NCI-H748 (cell line): ENCODE data around the gene PITPNM1.
"Not testable (repeated sequence)": the region's sequence is repeated elsewhere in the genome, so short reads cannot be mapped to it uniquely, and the experiment has no call there.

Experiments
- DNase-seq: peaks from one replicate; lab custom pipeline; 2025; ENCODE audit not compliant: unreplicated experiment; lab: John Stamatoyannopoulos, UW

The PITPNM1 gene

DNA sequence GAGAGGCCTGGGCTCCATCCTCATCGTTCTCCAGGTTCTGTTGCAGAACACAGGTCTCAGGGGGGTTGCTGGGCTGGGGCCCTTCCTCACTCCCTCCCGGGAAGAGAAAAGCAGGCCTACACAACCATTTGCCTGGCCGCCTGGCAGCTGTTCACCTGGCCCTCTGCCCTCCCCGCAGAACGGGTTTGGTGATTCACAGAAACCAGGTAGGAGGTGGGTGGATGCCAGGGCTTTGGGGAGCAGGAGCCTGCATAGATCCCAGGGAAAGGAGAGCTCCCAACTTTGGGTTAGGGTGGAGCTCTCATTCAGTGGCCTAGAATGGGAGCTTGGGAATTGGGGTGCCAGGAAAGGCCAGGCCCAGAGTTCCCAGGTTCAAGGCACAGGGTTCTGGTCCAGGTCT is 37.1 kb downstream of the PITPNM1 start:
- peak; percentile 25 for DNase-seq

DNA sequence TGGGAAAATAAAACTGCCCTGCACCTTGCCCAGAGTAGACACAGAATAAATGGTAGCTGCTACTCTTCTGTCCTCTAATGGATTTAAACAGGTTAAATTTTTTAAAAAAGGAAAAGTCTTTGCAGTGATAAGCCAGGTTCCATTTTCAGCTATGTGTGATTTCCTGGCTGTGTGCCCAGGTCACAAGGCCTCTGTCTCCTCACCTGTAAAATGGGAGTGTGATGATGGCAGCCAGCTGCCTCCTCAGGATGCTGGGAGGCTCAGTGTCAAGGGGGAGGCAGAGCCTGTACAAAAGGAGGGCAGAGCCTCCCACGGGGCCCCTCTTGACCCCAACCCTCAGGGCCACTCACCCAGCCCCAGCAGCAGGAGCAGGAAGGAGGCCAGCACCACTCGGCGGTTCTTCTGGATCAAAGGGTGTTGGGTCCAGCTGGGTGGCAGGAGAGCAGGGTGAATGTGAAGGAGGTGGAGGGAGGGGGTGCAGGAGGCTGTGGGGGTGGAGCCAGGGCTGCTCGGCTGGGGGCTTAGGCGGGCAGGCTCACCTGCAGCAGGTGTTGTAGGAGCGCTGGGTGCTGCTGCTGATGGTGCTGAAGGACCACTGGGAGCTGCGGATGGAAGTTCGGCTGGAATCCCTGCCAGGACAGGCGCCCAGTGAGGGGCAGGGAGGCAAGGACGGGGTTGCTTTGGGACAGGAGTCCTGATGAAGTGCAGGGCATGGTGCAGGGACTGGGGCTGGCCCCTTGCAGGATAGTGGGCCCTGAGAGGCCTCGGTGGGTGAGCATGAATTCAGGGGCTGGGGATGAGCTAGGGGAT is 38.0 kb downstream of the PITPNM1 start:
- DNase-seq = no peak

DNA sequence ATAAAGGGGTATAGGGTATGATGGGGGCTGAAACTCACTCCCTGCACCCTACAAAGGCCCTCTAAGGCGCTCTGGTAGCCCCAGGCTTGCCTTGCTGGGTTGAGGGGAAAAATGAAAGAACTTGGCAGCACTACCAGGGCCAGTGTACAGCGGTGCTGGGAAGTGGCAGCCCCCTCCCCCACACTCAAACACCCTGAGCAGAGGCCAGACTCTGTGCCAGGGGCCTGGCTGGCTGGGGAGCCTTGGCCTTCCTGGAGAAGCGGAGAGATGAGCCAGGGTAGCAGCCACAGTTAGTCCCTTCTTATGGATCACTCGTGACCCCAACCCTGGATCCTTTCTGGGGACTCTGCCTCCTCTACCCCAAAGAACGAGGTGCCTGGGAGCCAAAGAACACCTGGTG is 38.8 kb downstream of the PITPNM1 start:
- no peak for DNase-seq

DNA sequence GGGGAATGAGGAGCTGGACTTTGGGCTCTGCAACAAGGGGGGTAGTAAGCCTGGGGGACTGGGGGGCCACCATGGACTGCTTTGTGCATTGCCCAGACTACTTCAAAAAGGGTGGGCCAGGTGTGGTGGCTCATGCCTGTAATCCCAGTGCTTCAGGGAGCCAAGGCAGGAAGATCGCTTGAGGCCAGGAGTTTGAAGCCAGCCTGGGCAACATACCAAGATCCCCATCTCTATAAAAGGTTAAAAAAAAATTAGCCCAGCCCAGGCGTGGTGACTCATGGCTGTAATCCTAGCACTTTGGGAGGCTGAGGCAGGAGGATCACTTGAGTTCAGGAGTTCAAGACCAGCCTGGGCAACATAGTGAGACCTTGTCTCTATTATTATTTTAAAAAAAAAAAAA is 39.6 kb downstream of the PITPNM1 start:
- not testable (repeated sequence) for DNase-seq

DNA sequence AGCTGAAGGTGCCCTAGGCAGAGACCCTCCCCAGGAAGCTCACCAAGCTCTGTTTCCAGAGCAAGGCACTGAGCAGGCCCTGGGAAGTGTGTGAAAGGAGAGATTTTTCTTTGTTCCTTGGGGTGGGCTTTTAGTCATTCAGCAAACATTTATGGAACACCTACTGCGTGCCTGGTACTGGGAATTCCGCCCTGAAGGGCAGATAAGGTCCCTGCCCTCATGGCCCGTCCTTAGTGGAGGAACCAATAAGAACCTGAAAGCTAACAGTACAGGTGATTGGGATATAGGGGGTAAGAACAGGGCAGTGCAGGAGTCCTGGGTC is 40.0 kb downstream of the PITPNM1 start:
- peak; percentile 35 for DNase-seq

DNA sequence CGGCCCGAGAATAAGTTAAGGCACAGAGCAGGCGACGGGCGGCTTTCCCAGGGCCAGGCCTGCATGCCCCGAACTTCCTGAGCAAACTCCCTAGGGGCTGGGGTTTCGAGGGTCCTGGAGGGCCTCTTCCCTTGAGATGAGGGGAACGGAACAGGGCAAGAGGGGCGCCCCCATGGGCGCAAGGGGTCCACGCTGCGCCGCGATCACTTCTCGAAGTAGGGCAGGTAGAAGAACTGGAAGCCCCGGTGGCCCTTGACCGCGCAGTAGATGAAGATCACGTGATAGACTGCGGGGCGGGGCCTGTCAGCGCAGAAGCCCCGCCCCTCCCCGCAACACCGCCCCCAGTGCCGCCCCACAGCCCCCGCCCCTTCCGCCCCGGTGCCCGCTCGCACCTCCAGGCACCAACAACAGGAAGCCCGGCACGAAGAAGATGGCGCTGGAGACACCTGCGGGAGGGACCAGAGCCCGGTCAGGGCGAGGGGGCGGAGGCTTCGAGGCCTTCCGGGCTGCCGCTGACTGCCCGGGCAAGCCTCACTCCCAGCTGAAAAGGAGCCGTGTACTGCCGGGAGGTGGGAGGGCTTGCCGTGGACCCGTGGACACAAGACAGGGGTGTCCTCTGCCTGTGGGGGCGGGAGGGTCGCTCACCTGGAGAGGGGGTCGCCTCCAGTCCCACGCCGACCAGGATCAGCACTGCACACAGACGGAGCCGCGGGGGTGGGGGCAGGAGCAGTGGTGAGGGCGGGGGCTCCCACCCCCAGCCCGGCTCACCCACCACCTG is 40.6 kb downstream of the PITPNM1 start:
- peak; percentile 90 for DNase-seq

DNA sequence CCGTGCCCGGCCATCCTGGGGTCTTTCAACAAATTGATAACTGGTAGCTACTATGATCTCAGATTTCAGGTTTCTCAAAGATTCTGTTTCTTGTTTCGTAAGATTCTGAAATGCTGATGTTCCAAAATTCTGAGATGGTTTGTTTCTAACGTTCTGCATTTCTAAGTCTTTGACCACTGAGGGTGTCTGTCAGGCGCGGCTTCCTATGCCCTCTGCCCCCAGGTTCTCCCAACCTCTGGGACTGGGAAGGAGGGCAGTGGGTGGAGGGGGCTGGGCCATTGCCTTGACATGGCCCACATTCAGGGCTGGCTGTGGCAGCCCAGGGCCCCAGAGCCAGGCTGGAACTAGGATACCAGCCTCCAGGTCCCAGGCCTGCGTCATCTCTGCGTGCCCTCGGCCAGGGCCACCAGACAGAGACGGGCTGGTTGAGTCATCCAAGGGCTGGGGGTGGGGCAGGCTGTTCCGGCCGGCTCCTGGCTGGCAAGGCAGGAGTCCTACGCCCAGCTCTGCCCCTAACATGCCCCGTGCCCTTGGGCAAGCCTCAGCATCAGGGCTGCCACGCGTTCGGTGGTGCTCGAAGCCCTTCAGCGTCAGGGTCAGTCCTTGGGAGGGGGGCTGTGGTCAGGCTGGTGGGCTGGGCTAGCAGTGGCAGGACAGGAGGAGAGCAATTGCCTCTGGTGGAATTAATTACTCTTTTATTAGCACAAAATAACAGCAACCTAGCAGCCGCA is 41.3 kb downstream of the PITPNM1 start:
- DNase-seq = no peak

DNA sequence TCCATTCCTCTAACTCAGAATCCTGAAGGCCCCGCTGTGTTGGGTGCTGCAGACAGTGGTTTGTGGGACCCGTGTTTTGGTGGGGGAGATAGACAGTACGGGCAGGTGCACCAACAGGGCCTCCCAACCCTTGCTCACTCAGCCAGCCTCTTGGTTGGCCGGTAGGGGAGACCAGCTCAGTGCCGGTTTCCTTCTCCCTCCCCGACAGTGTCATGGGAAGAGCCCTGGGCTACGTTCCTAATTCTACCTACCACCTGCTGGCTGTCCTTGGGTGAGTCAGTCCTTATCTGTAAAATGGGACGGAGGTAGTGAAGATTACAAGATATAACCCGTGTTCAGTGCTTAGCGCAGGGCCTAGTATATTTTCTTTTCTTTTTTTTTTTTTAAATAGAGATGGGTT is 42.0 kb downstream of the PITPNM1 start:
- no peak for DNase-seq

DNA sequence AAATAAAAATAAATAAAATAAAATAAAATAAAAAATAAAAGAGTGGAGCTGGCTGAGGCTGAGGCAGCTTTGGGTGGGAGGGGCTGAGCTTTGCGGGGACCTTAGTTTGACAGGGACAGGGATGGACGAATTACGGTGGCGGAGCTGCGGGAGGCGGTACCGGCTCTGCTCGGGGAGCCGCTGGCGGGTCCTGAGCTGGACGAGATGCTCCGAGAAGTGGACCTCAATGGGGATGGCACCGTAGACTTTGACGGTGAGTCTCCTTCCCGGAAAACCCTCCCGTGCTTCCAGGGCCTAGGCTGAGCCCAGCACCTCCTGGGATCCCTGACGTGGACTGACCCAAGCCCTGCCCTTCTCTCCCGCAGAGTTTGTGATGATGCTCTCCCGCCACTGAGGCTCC is 46.9 kb downstream of the PITPNM1 start:
- no peak for DNase-seq

DNA sequence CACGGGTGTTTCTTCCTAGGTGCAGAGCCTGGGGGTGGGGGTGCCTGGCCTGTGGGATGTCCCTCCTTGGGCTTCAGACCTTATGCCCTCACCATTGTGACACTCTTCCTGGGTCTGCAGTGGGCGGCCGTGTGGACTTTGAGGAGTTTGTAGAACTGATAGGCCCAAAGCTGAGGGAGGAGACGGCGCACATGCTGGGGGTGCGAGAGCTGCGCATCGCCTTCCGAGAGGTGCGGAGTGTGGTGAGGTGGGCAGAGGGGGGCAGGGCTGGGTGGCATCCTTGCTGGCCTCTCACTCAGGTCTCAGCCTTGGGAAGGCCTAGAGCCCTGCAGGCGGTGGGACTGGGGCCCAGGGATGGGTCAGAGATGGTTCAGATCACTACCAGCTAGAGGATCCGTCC is 47.7 kb downstream of the PITPNM1 start:
- DNase-seq = no peak

DNA sequence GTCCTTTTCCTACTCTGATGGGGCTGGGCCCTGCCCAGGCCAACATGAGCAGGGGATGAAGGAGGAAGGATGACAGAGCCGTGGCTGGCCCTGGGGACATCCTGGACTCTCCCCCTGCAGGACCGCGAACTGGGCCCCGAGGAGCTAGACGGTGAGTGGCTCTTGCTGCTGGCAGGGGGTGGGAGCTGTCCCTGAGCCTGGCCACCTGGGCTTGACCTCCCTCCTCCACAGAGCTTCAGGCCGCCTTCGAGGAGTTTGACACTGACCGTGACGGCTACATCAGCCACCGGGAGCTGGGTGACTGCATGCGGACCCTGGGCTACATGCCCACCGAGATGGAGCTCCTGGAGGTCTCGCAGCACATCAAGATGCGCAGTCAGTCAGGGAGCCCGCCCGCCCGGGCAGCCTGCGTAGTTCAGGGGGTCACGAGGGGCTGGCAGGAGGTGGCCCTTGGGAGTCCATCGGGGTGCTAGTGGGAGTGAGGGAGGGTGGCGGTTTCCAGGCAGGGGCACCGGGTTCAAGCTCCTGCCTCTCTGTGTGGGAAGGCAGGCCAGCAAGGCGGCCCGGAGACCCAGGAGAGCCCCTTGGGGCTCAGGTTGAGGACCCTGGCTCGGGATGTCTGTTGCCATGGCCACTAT is 49.0 kb downstream of the PITPNM1 start:
- no peak for DNase-seq

DNA sequence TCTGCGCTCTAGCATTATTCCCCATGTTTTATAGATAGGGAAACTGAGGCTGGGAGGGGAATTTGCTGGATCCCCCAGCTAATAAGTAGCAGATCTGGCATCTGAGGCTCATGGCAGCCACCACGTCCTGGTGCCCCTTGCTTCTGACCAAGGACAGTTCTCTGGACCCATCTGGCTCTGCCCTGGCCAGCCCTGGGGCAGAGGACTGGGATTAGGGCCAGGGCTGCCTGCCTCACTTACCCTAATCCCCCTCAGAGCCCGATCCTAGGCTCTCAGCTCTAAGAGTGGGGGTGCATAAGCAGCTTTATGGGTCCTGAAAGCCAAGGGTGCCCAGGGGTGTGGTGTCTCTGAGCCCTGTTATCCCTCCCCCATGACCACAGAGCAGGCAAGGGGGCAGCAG is 50.1 kb downstream of the PITPNM1 start, which contains the start of gene CABP4:
Gene CABP4, plus strand, starts transcription at position 301 of the 400 bp plus-strand sequence. Its CDS starts 70 bp downstream, at position 371.
- DNase-seq = no peak

DNA sequence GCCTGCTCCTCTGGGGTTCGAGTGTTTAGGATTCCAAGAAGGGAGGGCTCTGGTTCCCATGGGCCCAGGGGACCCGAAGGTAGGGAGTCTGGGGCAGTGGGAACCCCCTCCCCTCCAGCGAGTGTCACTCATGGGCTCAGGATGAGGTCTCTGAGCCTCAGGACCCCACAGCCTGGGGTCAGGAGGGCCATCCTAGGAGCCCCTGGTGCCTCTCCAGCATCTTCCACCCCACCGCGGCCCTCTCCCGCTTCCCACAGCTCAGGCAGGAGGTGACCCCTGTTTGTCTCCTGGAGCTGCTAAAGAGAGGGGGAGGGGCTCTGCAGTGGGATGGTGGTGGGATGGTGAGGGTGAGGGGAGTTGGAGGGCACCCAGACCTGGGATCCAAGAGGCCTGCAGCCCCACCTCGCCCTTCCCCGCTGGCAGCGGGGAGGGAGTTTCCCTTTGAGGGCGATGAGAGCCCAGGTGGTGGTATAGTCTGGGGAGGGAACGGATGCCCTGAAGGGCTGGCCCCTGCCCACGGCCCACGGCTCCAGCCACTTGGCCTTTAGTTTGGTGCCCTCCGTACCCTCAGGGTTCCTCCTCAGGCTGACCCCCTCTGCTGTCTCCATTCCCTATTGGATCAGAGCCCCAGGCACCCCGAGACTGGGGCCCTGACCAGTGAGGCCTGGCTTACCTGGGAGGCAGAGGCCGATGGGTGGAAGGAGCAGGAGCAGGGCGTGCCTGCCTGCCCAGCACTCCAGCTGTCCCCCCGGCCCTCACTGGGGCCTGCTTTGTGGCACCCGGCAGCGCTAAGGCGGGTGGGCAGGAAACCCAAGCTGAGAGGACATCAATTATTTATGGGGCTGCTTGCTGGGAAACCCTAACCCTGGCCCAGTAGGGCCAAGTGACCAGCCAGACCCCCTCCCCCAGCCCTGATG is 51.1 kb downstream of the PITPNM1 start:
- no peak for DNase-seq

DNA sequence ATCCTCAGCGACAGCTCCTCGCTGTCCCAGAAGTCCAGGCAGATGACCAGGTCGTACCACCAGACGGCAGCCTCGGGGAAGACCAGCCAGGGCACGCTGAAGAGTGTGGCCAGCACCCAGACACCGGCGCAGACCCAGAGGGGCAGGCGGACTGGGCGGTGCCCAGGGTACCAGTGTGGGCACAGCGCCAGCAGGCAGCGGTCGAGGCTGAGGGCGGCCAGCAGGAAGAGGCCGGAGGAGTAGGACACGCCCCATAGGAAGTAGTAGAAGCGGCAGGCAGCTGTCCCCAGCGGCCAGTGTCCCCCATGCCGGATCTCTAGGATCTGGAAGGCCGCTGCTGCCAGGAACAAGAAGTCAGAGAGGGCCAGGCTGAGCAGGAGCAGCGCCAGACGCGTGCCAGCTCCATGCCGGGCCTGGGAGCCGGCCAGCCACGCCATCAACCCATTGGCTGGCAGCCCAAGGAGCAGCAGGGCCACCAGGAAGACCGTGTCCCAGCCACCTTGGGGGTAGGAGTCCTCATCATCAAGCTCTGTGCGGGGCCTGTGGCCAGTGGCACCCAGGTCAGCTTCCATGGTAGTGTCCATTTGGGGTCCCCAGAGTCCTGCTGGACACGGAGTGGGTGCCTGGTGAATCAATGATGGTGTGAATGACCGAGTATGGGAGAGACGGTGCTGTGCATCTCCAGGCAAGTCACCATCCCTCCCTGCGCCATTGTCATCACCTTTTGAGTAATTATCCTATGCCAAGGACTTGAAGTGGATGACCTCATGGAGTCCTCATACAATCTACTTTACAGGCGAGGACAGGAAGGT is 52.8 kb downstream of the PITPNM1 start, which contains the start of gene GPR152:
Gene GPR152, minus strand, starts transcription at position 589 of the 812 bp plus-strand sequence. Its CDS starts 5 bp downstream, at position 584.
- no peak for DNase-seq

DNA sequence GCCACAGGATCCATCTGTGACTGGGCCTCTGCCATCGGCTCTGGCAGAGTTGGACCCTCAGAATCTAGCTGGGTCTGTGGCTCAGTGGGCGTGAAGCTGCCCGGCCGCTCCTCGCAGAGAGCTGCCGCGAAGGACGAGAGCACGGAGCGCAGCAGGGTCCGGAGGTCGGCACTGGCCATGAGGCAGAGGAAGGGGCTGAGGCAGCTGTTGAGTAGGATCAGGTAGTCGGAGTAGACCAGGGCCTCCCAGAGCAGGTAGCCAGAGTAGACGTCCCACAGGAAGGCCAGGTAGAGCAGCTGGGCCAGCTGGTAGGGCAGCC is 53.5 kb downstream of the PITPNM1 start:
- no peak for DNase-seq

DNA sequence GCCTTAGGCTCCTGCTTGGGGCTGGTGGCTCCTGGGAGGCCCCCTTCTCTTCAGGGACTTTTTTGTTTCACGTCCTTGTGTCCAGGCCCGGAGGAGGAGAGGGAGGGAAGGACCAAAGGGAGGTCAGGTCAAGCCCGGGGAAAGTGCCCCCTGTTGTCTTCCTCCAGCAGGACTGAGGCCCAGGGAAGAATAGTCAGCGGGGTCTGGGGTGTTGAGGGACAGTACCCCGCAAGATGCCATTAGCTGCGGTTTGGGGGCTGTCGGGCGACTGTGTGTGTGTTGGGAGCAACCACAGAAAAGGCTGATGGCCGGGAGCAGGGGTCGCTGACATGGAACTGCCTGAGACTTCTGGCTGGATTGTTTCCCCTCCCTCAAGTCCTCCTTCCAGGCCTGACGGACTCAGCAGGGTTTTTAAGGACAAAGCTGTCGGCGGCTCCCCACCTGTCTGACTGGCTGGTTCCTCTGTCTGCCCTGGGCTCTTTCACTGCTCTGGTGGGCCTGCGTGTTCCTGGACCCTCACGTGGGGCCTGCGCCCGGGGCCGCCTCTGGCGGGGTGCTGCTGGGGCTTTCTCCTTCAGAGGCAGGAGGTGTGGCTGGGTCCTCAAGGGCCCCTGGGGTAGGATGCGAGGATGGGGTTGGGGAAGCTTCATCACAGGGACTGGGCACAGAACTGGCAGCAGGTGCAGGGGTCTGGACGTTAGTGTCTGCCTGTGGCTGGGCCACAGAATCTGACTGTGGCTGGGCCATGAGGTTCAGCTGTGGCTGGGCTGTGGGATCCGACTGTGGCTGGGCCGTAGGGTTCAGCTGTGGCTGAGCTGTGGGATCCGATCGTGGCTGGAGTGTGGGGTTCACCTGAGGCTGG is 54.1 kb downstream of the PITPNM1 start:
- no peak for DNase-seq

DNA sequence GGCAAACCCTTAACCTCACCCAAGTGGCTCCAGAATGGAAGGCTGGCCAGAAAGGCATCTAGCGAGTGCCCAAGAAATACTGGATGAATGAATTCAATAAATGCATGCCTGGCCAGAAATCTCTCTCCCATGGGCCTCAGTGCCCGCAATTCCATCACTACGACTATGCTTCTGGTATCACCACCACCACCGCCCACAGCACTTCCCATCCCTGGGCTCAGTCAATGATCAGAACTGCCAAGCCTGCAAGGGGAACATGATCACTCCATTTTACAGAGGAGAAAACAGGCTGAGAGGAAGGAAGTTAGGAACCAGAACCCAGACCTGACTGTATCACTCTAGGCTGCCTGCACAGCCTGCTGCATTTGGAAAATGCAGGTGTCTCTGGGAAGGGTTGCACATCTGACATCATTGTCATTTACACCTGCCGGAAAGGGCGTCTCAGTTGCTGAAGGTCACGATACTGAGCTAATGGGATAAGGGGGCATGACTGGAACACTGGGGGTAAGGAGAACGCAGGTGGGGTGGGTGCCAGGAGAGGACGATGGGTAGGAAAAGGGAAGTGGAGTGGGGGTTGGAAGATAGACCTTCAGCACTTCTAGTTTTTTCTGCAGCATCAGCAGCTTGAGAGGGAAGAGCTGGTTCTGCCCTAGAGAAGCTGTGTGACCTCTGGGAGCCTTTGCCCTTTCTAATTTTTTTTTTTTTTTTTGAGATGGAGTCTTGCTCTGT is 55.9 kb downstream of the PITPNM1 start:
- DNase-seq = peak; percentile 20

DNA sequence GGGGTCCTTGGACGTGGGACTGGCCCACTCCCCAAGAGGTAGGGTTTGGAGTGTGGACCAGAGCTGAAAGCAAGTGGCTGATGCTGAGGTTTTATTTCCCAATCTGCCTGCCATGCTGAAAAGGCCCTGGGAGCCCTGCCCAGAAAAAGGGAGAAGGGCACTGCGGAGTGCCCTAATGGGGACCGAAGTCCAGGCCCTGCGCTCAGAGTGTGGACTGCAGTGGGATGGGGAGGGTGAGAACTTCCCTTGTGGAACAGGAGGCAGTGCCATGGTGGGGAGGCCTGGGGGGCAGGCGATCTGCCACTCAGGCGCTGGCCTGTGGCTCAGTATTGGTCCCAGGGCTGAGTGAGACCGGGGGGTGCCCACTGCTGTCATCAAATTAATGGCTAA is 56.9 kb downstream of the PITPNM1 start:
- no peak for DNase-seq
